K562 (cell line): ENCODE data around the gene SPATA19. TPM values are rescaled to one million over a fixed set of nuclear protein-coding genes. Genes with fewer than 3 reads are reported as not detected.

Source experiments
- ATAC-seq: fragments of 200-7000 bp; cut with Tn5 transposase; 3 replicates; pipeline ENCODE4 v1.9.1; 2020; ENCODE audit warnings: moderate library complexity
- BruUV-seq: library from RNA; stranded (reverse); fragments of 400-500 nt; replicated peaks from 2 replicates; lab custom pipeline; 2021; lab: Mats Ljungman, UMichigan
- CTCF ChIA-PET: fragments of 300-600 bp; formaldehyde crosslinking; extraction: SDS; loops from one replicate; lab custom pipeline; 2021; ENCODE audit warnings: low intra/inter-chr PET ratio; lab: Yijun Ruan, JAX
- POLR2A ChIA-PET: fragments of 300-600, 350-650 bp; sonication (Branson Sonifier 250); formaldehyde crosslinking; extraction: SDS; loops from one replicate; lab custom pipeline; 2021; ENCODE audit warnings: antibody characterized with exemption, inconsistent platforms; lab: Yijun Ruan, JAX
- DNase-seq, 4 experiments: peaks; one replicate each; pipeline versions ENCODE4 v3.0.0 to v3.0.0-alpha.2; 2011 to 2018; ENCODE audit warnings: low spot score in 3 of 4, mixed read lengths in 3 of 4; ENCODE audit errors: extremely low read depth in 1 of 4
- FAIRE-seq: peaks from 2 replicates; lab custom pipeline; 2011; peaks lifted over from hg19 to GRCh38; lab: Jason Lieb, UNC
- H2AFZ ChIP-seq: 2 replicates; pipeline ENCODE4 v1.6.0; 2011; ENCODE audit warnings: low read depth, low read length, control low read depth, inconsistent platforms
- H3K27ac ChIP-seq: fragments of 200-600 bp; 3 replicates; pipeline ENCODE4 v1.8.0; 2011; ENCODE audit warnings: low read depth, mild to moderate bottlenecking, control low read depth, inconsistent platforms, low read length, moderate library complexity, mixed read lengths; ENCODE audit errors: extremely low read depth
- H3K27me3 ChIP-seq, 2 experiments: fragments of 300-600 bp in 1 of 2; 2 replicates in 1 of 2; 3 replicates in 1 of 2; pipeline versions ENCODE4 v1.6.0 to v1.8.0; 2011; ENCODE audit warnings: inconsistent platforms in 2 of 2, low read length in 2 of 2, mild to moderate bottlenecking in 1 of 2, mixed read lengths in 1 of 2, moderate library complexity in 1 of 2; ENCODE audit not compliant: control insufficient read depth in 2 of 2, insufficient read depth in 2 of 2
- H3K36me3 ChIP-seq: fragments of 300-600 bp; 3 replicates; pipeline ENCODE4 v1.8.0; 2011; ENCODE audit warnings: mild to moderate bottlenecking, low read length, inconsistent platforms; ENCODE audit not compliant: control insufficient read depth, insufficient read depth
- H3K4me1 ChIP-seq, 2 experiments: fragments of 200-600 bp in 1 of 2; replicated peaks in 1 of 2; 2 replicates in 1 of 2; 3 replicates in 1 of 2; pipeline versions ENCODE4 v1.5.1 to v1.8.0; 2011; ENCODE audit warnings: inconsistent platforms in 2 of 2, low read length in 2 of 2, mild to moderate bottlenecking in 1 of 2, mixed read lengths in 1 of 2, moderate library complexity in 1 of 2; ENCODE audit not compliant: control insufficient read depth in 2 of 2, insufficient read depth in 2 of 2
- H3K4me2 ChIP-seq: 2 replicates; pipeline ENCODE4 v1.6.1; 2011; ENCODE audit warnings: low read length, control low read depth, inconsistent platforms, mixed read lengths; ENCODE audit not compliant: insufficient read depth
- H3K4me3 ChIP-seq: fragments of 200-600 bp; sonication (generic), shearing (Covaris generic); 2 replicates; pipeline ENCODE4 v1.5.1; 2016; ENCODE audit warnings: control low read depth, inconsistent platforms
- H3K79me2 ChIP-seq: fragments of 200-600 bp; 3 replicates; pipeline ENCODE4 v1.8.0; 2011; ENCODE audit warnings: low read length, inconsistent platforms; ENCODE audit not compliant: control insufficient read depth, insufficient read depth
- H3K9ac ChIP-seq, 2 experiments: 2 replicates each; pipeline versions ENCODE4 v1.6.0 to v1.6.1; 2011; ENCODE audit warnings: low read depth in 2 of 2, low read length in 2 of 2, control low read depth in 1 of 2, inconsistent platforms in 1 of 2, mild to moderate bottlenecking in 1 of 2, mixed read lengths in 1 of 2; ENCODE audit not compliant: insufficient read depth in 1 of 2
- H3K9me1 ChIP-seq: one replicate; pipeline ENCODE4 v1.6.0; 2011; ENCODE audit warnings: inconsistent platforms, mild to moderate bottlenecking, low read length, moderate library complexity; ENCODE audit not compliant: control insufficient read depth, insufficient read depth
- H3K9me3 ChIP-seq: replicated peaks from 2 replicates; pipeline ENCODE4 v1.5.1; 2011; ENCODE audit warnings: low read depth, low read length, inconsistent platforms; ENCODE audit not compliant: control insufficient read depth, insufficient read depth
- H4K20me1 ChIP-seq: replicated peaks from 2 replicates; pipeline ENCODE4 v1.6.1; 2011; ENCODE audit warnings: low read length, inconsistent platforms, mixed read lengths; ENCODE audit not compliant: control insufficient read depth, insufficient read depth
- WGBS: fragments of 100-300 bp; shearing (Covaris generic); methylation state at CpG from one replicate; pipeline ENCODE4 v1.1.6; 2016; ENCODE audit warnings: low coverage, mixed read lengths; ENCODE audit not compliant: insufficient coverage; ENCODE audit errors: missing lambda C conversion rate; 5-methylcytosine and 5-hydroxymethylcytosine counted together
- in situ Hi-C: fragments of 300-500 bp; cut with MboI; formaldehyde crosslinking; loops from 4 replicates; pipeline ENCODE4 v1.15.0; 2018; ENCODE audit warnings: inconsistent platforms, mixed read lengths
- intact Hi-C: fragments of 100-400 bp; cut with micrococcal nuclease; formaldehyde crosslinking; loops from 2 replicates; pipeline ENCODE4 v1.14.2; 2022
- polyA plus RNA-seq, 8 experiments: library from polyadenylated mRNA; depleted of rRNA in 4 of 8; stranded (reverse) in 5 of 8; unstranded in 3 of 8; fragments of >200 nt; fragmentation: Nextera tagmentation in 2 of 8; fragmentation: Illumina TruSeq in 1 of 8; extraction: Ambion mirVana in 2 of 8; extraction: Trizol in 1 of 8; gene quantifications; 2 replicates each; pipeline versions ENCODE4 v1.2.1 to v1.2.3, GENCODE V29; 2011 to 2014; ENCODE audit warnings: inconsistent platforms in 1 of 8, missing spikeins in 1 of 8
- total RNA-seq, 7 experiments: library from RNA; depleted of rRNA in 6 of 7; stranded (reverse); fragments of >200 nt in 6 of 7; fragmentation: Illumina TruSeq in 2 of 7; extraction: Trizol in 2 of 7; gene quantifications; 2 replicates each; pipeline versions ENCODE4 v1.2.1 to v1.2.3, GENCODE V29; 2011 to 2021; ENCODE audit warnings: low replicate concordance in 1 of 7
- TF ChIP-seq, protein P1 (sequence below), 3 experiments: IDR thresholded peaks in 2 of 3; conservative IDR thresholded peaks in 1 of 3; 2 replicates each; pipeline ENCODE4 v1.5.1; 2011 to 2012; ENCODE audit warnings: low read length in 3 of 3, mild to moderate bottlenecking in 3 of 3, control low read depth in 2 of 3, improper control_type of control experiment in 1 of 3, inconsistent platforms in 1 of 3, low read depth in 1 of 3, mixed read lengths in 1 of 3, moderate library complexity in 1 of 3; ENCODE audit not compliant: insufficient read depth in 2 of 3
- TF ChIP-seq, protein P2 (sequence below): fragments of 450-650 bp; formaldehyde crosslinking; conservative IDR thresholded peaks from 2 replicates; pipeline ENCODE4 v1.4.0; 2022; ENCODE audit warnings: mild to moderate bottlenecking, missing genetic modification characterization

SPATA19 gene
- total and polyA plus RNA-seq, 9 of the 15 experiments (the other 6 are each of a cell fraction or from before 2014, with no cell fraction given), result not detected

DNA sequence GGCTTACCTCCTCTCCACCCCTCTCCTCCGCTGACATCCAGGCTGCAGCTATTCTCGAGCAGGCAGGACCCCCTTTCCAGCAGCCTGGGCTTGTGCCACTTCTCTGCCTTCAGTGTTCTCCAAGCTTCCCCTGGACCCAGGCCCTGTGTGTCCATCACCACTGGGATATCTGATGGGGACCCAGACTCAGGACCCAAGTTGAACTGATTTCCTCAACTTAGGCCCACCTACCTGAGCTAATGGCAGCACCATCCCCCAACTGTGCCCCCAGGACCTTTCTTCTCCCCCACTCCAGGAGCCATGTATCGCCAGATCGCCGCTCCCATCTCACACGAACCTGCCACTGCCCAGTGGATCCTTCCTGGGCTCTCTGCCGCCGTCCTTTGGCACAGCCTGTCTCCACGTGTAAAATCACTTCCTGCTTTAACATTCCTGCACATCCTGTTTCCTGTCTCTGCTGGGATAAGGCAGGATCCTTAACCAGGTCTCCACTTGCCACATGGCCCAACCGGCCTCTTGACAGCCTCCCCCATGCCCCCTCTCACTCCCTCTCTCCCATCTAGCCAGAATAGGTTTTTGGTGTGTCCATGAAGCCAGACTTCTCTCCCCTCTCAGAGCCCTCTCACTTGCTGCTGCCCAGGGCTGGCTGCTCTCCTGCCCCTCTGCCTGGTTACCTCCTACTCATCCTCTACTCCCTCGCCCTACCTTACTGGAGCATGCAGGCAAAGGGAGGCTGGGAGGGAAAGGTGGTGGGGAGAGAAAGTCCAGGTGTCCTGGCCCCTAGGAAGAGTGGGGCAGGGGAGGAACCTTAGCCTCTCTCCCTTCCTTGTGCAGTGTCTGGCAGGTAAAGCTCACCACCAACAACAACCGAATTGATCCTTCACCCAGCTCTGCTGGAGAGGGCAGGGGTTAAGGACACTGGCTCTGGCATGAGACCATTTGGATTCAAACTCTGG is 9.4 kb downstream of the SPATA19 start:
- Histone ChIP-seq H3K4me1 (no peaks in the 10 kb centered on the region), H3K4me2 (no peak overlapping the region), H2AFZ (no peak overlapping the region), H3K36me3 (no peaks in the 10 kb centered on the region), H3K27me3 (no peaks in the 10 kb centered on the region), H3K9ac (no peak overlapping the region), H3K27ac (no peak overlapping the region), H3K9me1 (no peaks in the 10 kb centered on the region), H4K20me1 (no peaks in the 10 kb centered on the region), H3K79me2 (no peaks in the 10 kb centered on the region), H3K4me3 (no peak overlapping the region), H3K9me3 (no peaks in the 10 kb centered on the region)
- DNase-seq, result no peak
- POLR2A ChIA-PET, result no interaction called here
- in situ Hi-C loops, result loop anchor here (25.0 kb wide), 1 partner anchor 699 kb away; no protein-coding TSS in a partner anchor
- intact Hi-C loops, result loop anchor here (1.0 to 2.0 kb wide), 2 partner anchors 702 to 757 kb away; no protein-coding TSS in a partner anchor
- no peak for ATAC-seq
- CTCF ChIA-PET, result no interaction called here
- no TSS peak for BruUV-seq
- no peak for FAIRE-seq
- 4% methylated on average over 9 of the region's 12 CpGs for WGBS
- TF ChIP-seq, protein P1, sequence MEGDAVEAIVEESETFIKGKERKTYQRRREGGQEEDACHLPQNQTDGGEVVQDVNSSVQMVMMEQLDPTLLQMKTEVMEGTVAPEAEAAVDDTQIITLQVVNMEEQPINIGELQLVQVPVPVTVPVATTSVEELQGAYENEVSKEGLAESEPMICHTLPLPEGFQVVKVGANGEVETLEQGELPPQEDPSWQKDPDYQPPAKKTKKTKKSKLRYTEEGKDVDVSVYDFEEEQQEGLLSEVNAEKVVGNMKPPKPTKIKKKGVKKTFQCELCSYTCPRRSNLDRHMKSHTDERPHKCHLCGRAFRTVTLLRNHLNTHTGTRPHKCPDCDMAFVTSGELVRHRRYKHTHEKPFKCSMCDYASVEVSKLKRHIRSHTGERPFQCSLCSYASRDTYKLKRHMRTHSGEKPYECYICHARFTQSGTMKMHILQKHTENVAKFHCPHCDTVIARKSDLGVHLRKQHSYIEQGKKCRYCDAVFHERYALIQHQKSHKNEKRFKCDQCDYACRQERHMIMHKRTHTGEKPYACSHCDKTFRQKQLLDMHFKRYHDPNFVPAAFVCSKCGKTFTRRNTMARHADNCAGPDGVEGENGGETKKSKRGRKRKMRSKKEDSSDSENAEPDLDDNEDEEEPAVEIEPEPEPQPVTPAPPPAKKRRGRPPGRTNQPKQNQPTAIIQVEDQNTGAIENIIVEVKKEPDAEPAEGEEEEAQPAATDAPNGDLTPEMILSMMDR (IDR thresholded peaks at IDR 0.05 in 2 of 3, conservative IDR thresholded peaks at IDR 0.05 in 1 of 3; ENCODE audit: insufficient read depth in 2 of 3, low read depth in 1 of 3, low read length in 3 of 3), result 0 out of 6 replicates have a peak, but pooled peaks of 1 of the 3 experiments have one; percentile 3
- TF ChIP-seq, protein P2, sequence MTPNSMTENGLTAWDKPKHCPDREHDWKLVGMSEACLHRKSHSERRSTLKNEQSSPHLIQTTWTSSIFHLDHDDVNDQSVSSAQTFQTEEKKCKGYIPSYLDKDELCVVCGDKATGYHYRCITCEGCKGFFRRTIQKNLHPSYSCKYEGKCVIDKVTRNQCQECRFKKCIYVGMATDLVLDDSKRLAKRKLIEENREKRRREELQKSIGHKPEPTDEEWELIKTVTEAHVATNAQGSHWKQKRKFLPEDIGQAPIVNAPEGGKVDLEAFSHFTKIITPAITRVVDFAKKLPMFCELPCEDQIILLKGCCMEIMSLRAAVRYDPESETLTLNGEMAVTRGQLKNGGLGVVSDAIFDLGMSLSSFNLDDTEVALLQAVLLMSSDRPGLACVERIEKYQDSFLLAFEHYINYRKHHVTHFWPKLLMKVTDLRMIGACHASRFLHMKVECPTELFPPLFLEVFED (CRISPR knock-in tag), result no peak
